Embryonic facial prominence (tissue), 1 donor: ENCODE measurements around the gene MAP7D1.

Experiments used
- DNase-seq: peaks from one replicate; pipeline ENCODE4 v3.0.0-alpha.2; 2016; ENCODE audit errors: extremely low spot score

MAP7D1 gene

GRCh38 chr1:36155408-36156328 lies at the start of gene MAP7D1:
Gene MAP7D1 (plus strand): TSS chr1:36156160. CDS start chr1:36156418, 258 bp downstream.
- no peak for DNase-seq

- no peak for DNase-seq
These were observed 49.7 kb upstream of the MAP7D1 start for GRCh38 chr1:36106269-36106668.

- DNase-seq, result no peak
These were observed 48.6 kb upstream of the MAP7D1 start for GRCh38 chr1:36107394-36107793.

- no peak for DNase-seq
These were observed 47.6 kb upstream of the MAP7D1 start for GRCh38 chr1:36108314-36108713.

- DNase-seq, result peak; percentile 65
These were observed 46.8 kb upstream of the MAP7D1 start for GRCh38 chr1:36109041-36109679.

- no peak for DNase-seq
These were observed 44.8 kb upstream of the MAP7D1 start for GRCh38 chr1:36111151-36111550.

- DNase-seq, result no peak
These were observed 43.1 kb upstream of the MAP7D1 start for GRCh38 chr1:36112823-36113222.

GRCh38 chr1:36114371-36114770 lies 41.6 kb upstream of the MAP7D1 start:
- no peak for DNase-seq

- DNase-seq, result no peak
These were observed 40.7 kb upstream of the MAP7D1 start for GRCh38 chr1:36115200-36115669.

- DNase-seq, result no peak
These were observed 40.0 kb upstream of the MAP7D1 start for GRCh38 chr1:36115931-36116330.

GRCh38 chr1:36116901-36117300 lies 39.1 kb upstream of the MAP7D1 start:
- DNase-seq, result no peak

- DNase-seq, result no peak
These were observed 37.3 kb upstream of the MAP7D1 start for GRCh38 chr1:36118447-36119204.

GRCh38 chr1:36119456-36119855 lies 36.5 kb upstream of the MAP7D1 start:
- no peak for DNase-seq

GRCh38 chr1:36122062-36123030 lies 33.6 kb upstream of the MAP7D1 start:
- DNase-seq, result no peak

GRCh38 chr1:36123356-36123755 lies 32.6 kb upstream of the MAP7D1 start:
- no peak for DNase-seq

GRCh38 chr1:36124404-36125128 lies 31.4 kb upstream of the MAP7D1 start:
- DNase-seq, result no peak

- no peak for DNase-seq
These were observed 30.6 kb upstream of the MAP7D1 start, which contains the start of gene COL8A2 for GRCh38 chr1:36125129-36125991. Gene COL8A2 (minus strand): TSS chr1:36125222. CDS start chr1:36100242, 24,980 bp downstream.

GRCh38 chr1:36126005-36126716 lies 29.8 kb upstream of the MAP7D1 start:
- DNase-seq, result no peak
